Panc1 (cell line): ENCODE results near the gene TNNI3K. TPM values are rescaled to one million over a fixed set of nuclear protein-coding genes. Genes with fewer than 3 reads are reported as not detected.

Experiments
- ATAC-seq: fragments of 200-7000 bp; cut with Tn5 transposase; 2 replicates; pipeline ENCODE4 v1.9.1; 2020; ENCODE audit warnings: mild to moderate bottlenecking, moderate library complexity
- BruUV-seq: library from RNA; stranded (reverse); fragments of 400-500 nt; replicated peaks from 2 replicates; lab custom pipeline; 2021; lab: Mats Ljungman, UMichigan
- CTCF ChIA-PET: fragments of 300-600 bp; sonication (Branson Sonifier 250); formaldehyde crosslinking; loops from one replicate; lab custom pipeline; 2022; ENCODE audit warnings: antibody characterized with exemption; lab: Charles Lee
- POLR2A ChIA-PET: fragments of 300-600 bp; sonication (Branson Sonifier 250); formaldehyde crosslinking; loops from one replicate; lab custom pipeline; 2022; ENCODE audit warnings: antibody characterized with exemption; lab: Charles Lee
- DNase-seq: peaks from one replicate; pipeline ENCODE4 v3.0.0-alpha.2; 2010; ENCODE audit warnings: low read depth, low spot score
- H3K27ac ChIP-seq: 2 replicates; pipeline ENCODE4 v1.5.1; 2011; ENCODE audit warnings: mild to moderate bottlenecking, low read length, inconsistent platforms
- H3K27me3 ChIP-seq: fragments of 200-500 bp; sonication (Bioruptor generic); 2 replicates; pipeline ENCODE4 v1.6.0; 2014; ENCODE audit warnings: low read length, inconsistent platforms; ENCODE audit not compliant: control insufficient read depth, insufficient read depth
- H3K36me3 ChIP-seq: fragments of 200-500 bp; sonication (Bioruptor generic); 2 replicates; pipeline ENCODE4 v1.5.1; 2014; ENCODE audit warnings: inconsistent platforms, mild to moderate bottlenecking, low read length, moderate library complexity; ENCODE audit not compliant: control insufficient read depth, insufficient read depth
- H3K4me1 ChIP-seq: 2 replicates; pipeline ENCODE4 v1.5.1; 2011; ENCODE audit warnings: inconsistent platforms, mild to moderate bottlenecking, low read length, moderate library complexity; ENCODE audit not compliant: control insufficient read depth, insufficient read depth
- H3K4me3 ChIP-seq, 2 experiments: 2 replicates each; pipeline ENCODE4 v1.5.1; 2011 to 2012; ENCODE audit warnings: low read depth in 2 of 2, low read length in 2 of 2, mild to moderate bottlenecking in 2 of 2, inconsistent platforms in 1 of 2, moderate library complexity in 1 of 2
- H3K9me3 ChIP-seq: fragments of 200-500 bp; sonication (Bioruptor generic); 2 replicates; pipeline ENCODE4 v1.5.1; 2014; ENCODE audit warnings: low read depth, mild to moderate bottlenecking, inconsistent platforms, low read length, moderate library complexity; ENCODE audit not compliant: control insufficient read depth, insufficient read depth
- CTCF ChIP-seq: fragments of 450-650 bp; IDR thresholded peaks from 2 replicates; pipeline ENCODE4 v1.5.1; 2017; ENCODE audit warnings: mild to moderate bottlenecking
- POLR2AphosphoS5 ChIP-seq: IDR thresholded peaks from 2 replicates; pipeline ENCODE4 v1.6.1; 2012; ENCODE audit warnings: mild to moderate bottlenecking, low read depth, low read length, moderate library complexity
- REST ChIP-seq, 2 experiments: IDR thresholded peaks; 2 replicates each; pipeline ENCODE4 v1.6.1; 2011 to 2012; ENCODE audit warnings: low read depth in 2 of 2, control low read depth in 1 of 2, low read length in 1 of 2, mild to moderate bottlenecking in 1 of 2, moderate library complexity in 1 of 2; ENCODE audit not compliant: insufficient read depth in 1 of 2
- SIN3A ChIP-seq: IDR thresholded peaks from 2 replicates; pipeline ENCODE4 v1.6.1; 2012; ENCODE audit warnings: low read depth, mild to moderate bottlenecking, low read length, moderate library complexity, borderline replicate concordance; ENCODE audit not compliant: insufficient read depth
- TCF7L2 ChIP-seq: IDR thresholded peaks from 2 replicates; pipeline ENCODE4 v1.6.1; 2011; ENCODE audit warnings: mild to moderate bottlenecking, low read depth, low read length, inconsistent platforms
- in situ Hi-C: cut with HindIII; loops from 2 replicates; pipeline ENCODE4 v1.10.0; 2016; ENCODE audit warnings: low sequenced_read_pairs, low pct_unique_long_range_greater_than_20kb
- intact Hi-C: fragments of 100-400 bp; cut with micrococcal nuclease; formaldehyde crosslinking; loops from one replicate; pipeline ENCODE4 v1.10.0; 2022; ENCODE audit not compliant: unreplicated experiment
- total RNA-seq: library from RNA; stranded (reverse); gene quantifications from one replicate; pipeline ENCODE4 v1.2.1, GENCODE V29; 2021; ENCODE audit not compliant: unreplicated experiment

Gene TNNI3K
- total RNA-seq, 1 experiment from 2014 or later: not detected

- Histone ChIP-seq H3K4me3 (peak within 1 kb of the TSS; percentile 93 to 94), H3K27me3 (no peaks in the 10 kb centered on the region), H3K36me3 (no peaks in the 10 kb centered on the region; the same call in 1 of the 2 replicates), H3K9me3 (no peaks in the 10 kb centered on the region), H3K27ac (peak within 1 kb of the TSS; percentile 94), H3K4me1 (peaks cover 3% of the 10 kb centered on the region; the same call in 1 of the 2 replicates)
- POLR2A ChIA-PET: no interaction called here
- DNase-seq (peak; percentile 64), ATAC-seq (peak; percentile 100)
- BruUV-seq: no TSS peak
- intact Hi-C loops (no loop called here), in situ Hi-C loops (no loop called here)
- CTCF ChIA-PET: no interaction called here
- no peak for TF ChIP-seq SIN3A
- TF ChIP-seq CTCF: no peak
- TF ChIP-seq TCF7L2: peak; percentile 84
- peak; percentile 82 for TF ChIP-seq POLR2AphosphoS5
- no peak for TF ChIP-seq REST (IDR thresholded peaks at IDR 0.05; ENCODE audit: insufficient read depth in 1 of 2, low read depth in 2 of 2, low read length in 1 of 2)
Observed at GRCh38 chr1:74197657-74198552, 37.3 kb upstream of the TNNI3K start, which contains the start of the genes FPGT and LRRIQ3. TSS of gene FPGT (plus strand) at chr1:74198242. CDS start at chr1:74198279, 37 bp downstream. TSS of gene LRRIQ3 (minus strand) at chr1:74198176. CDS start at chr1:74183684, 14,492 bp downstream.

- POLR2A ChIA-PET: no interaction called here
- TF ChIP-seq CTCF (no peak), POLR2AphosphoS5 (no peak), REST (IDR thresholded peaks at IDR 0.05; ENCODE audit: insufficient read depth in 1 of 2, low read depth in 2 of 2, low read length in 1 of 2) (no peak), TCF7L2 (no peak), SIN3A (no peak)
- Histone ChIP-seq H3K4me3 (no peak overlapping the region), H3K27me3 (no peaks in the 10 kb centered on the region), H3K4me1 (peaks cover 3% of the 10 kb centered on the region; the same call in 1 of the 2 replicates), H3K36me3 (no peaks in the 10 kb centered on the region; the same call in 1 of the 2 replicates), H3K27ac (no peak overlapping the region), H3K9me3 (no peaks in the 10 kb centered on the region)
- in situ Hi-C loops: no loop called here
- CTCF ChIA-PET: no interaction called here
- DNase-seq (no peak), ATAC-seq (no peak)
- no TSS peak for BruUV-seq
- intact Hi-C loops: no loop called here
Observed at GRCh38 chr1:74199504-74199903, 35.7 kb upstream of the TNNI3K start.
